ENCODE results near the gene CD200R1L. TPM values are rescaled to one million over a fixed set of nuclear protein-coding genes. Genes with fewer than 3 reads are reported as not detected.
"Not testable (repeated sequence)": the region's sequence is repeated elsewhere in the genome, so short reads cannot be mapped to it uniquely, and the experiment has no call there.

Gene CD200R1L
- total RNA-seq, 4 donors from 2014 or later = not detected

DNA sequence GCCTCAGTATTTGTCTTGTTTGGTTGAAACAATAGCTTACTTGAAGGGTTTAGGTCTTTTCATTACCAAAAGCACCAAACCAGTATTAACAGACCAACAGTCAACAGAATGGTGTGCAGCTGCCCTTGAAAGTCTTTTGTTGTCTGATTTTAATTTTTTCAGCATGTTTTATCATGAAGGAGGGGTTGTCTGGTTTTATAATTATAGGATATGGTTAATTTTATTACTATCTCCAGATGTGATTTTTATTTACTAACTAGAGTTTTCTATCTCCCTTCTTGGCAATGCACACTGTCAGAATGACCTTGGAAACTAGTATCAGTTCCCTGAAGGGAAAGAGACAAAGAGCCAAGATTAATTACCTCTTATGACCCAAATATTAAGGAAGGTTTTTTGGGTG is 9.2 kb upstream of the CD200R1L start:
- Histone ChIP-seq H3K27ac (no peak overlapping the region), H3K9me3 (peaks cover 0 to 19% (median 0%) of the 10 kb centered on the region in 3 donors), H3K36me3 (no peaks in the 10 kb centered on the region), H3K4me3 (no peak overlapping the region), H3K27me3 (no peaks in the 10 kb centered on the region), H3K4me1 (no peaks in the 10 kb centered on the region)
- intact Hi-C loops (cut with DNase I) = no loop called here
- DNase-seq = no peak
- TF ChIP-seq POLR2A (IDR thresholded peaks at IDR 0.05) = no peak
- TF ChIP-seq, protein P1, sequence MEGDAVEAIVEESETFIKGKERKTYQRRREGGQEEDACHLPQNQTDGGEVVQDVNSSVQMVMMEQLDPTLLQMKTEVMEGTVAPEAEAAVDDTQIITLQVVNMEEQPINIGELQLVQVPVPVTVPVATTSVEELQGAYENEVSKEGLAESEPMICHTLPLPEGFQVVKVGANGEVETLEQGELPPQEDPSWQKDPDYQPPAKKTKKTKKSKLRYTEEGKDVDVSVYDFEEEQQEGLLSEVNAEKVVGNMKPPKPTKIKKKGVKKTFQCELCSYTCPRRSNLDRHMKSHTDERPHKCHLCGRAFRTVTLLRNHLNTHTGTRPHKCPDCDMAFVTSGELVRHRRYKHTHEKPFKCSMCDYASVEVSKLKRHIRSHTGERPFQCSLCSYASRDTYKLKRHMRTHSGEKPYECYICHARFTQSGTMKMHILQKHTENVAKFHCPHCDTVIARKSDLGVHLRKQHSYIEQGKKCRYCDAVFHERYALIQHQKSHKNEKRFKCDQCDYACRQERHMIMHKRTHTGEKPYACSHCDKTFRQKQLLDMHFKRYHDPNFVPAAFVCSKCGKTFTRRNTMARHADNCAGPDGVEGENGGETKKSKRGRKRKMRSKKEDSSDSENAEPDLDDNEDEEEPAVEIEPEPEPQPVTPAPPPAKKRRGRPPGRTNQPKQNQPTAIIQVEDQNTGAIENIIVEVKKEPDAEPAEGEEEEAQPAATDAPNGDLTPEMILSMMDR (IDR thresholded peaks at IDR 0.05) = no peak

DNA sequence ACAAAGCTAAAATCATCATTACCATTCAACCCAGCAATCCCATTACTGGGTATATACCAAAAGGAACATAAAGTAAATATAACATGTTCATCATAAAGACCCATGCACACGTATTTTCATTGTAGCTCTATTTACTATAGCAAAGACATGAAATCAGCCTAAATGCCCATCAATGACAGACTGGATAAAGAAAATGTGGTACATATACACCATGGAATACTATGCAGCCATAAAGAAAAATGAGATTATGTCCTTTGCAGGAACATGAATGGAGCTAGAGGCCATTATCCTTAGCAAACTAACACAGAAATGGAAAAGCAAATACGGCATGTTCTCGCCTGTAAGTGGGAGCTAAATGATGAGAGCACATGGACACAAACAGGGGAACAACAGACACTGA is 8.4 kb upstream of the CD200R1L start:
- H3K27ac ChIP-seq; H3K4me1 ChIP-seq; intact Hi-C loops (cut with DNase I); H3K27me3 ChIP-seq; H3K36me3 ChIP-seq; H3K4me3 ChIP-seq; DNase-seq: not testable (repeated sequence)
- WGBS, 2 donors = 58 to 82% methylated on average over 3 of the region's 3 CpGs
- peaks cover 0 to 19% (median 0%) of the 10 kb centered on the region in 3 donors for H3K9me3 ChIP-seq

DNA sequence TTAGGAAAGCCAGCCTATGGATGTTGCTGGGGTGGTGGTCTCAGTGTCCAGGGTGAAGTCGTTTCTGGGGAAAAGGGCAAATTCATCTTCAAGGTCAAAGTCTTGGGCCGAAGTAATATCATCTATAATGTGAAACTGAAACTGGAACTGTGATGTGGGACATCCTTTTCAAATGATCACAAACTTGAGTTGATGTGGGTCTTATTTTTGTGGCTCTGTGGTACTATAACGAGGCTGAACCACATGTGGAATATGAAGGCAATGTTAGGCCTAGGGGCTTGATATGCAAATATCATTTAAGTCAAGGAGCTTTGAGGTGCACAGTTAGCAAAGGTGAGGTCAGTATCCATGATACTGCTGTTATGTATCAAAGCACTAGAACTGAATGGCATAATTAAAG is 1.5 kb upstream of the CD200R1L start:
- Histone ChIP-seq H3K27me3 (no peaks in the 10 kb centered on the region), H3K36me3 (no peaks in the 10 kb centered on the region), H3K4me3 (no peak overlapping the region), H3K9me3 (peaks cover 0 to 6% (median 0%) of the 10 kb centered on the region in 3 donors), H3K4me1 (no peaks in the 10 kb centered on the region), H3K27ac (no peak overlapping the region)
- no peak for TF ChIP-seq POLR2A (IDR thresholded peaks at IDR 0.05)
- TF ChIP-seq, protein P1 (IDR thresholded peaks at IDR 0.05) = no peak
- intact Hi-C loops (cut with DNase I) = no loop called here
- DNase-seq = no peak
- 37 to 59% methylated on average over 3 of the region's 3 CpGs for WGBS, 2 donors

DNA sequence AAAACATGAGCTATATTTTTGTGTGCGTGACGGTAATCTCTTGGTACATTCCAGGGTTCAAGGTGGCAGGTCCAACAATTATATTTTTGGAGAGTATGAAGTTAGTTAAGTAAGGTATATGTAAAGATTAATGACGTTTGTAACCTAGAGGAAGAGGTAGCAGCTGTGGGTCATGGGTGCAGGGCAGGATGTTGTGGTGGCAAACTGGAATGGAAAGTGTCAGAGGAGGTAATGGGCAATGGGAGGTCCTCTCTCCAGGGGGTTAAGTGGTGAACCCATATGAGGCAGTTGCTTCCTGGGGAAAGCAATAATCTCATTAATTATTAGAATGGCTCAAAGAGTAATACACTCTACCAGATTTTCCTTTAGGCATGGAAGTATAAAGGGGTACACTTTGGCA is 1.0 kb upstream of the CD200R1L start:
- H3K27me3 ChIP-seq = no peaks in the 10 kb centered on the region
- no peaks in the 10 kb centered on the region for H3K4me1 ChIP-seq
- TF ChIP-seq POLR2A (IDR thresholded peaks at IDR 0.05) = no peak
- TF ChIP-seq, protein P1 (IDR thresholded peaks at IDR 0.05) = no peak
- intact Hi-C loops (cut with DNase I) = no loop called here
- no peak overlapping the region for H3K4me3 ChIP-seq
- no peak overlapping the region for H3K27ac ChIP-seq
- peaks cover 0 to 8% (median 0%) of the 10 kb centered on the region in 3 donors for H3K9me3 ChIP-seq
- no peak for DNase-seq
- H3K36me3 ChIP-seq = no peaks in the 10 kb centered on the region
- WGBS, 2 donors = 70 to 79% methylated on average over 3 of the region's 3 CpGs

DNA sequence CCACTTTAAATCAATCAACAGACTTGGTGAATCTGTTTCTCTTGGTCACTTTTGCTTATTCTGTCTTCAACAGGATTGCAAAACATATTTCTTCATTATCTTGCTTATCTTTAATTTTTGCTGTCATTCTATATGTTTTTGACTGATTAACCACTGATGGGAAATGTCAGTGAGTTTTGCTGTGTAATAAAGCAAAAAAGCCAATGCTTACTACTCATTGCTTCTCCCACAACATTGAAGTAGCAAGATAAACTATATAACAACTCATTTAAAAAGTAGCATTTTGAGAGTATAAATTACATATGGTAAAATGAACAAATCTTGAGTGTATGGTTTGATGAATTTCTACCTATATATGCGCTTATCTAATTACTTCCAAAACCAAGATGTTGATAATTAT is 892 bp downstream of the CD200R1L start:
- Histone ChIP-seq H3K36me3 (no peaks in the 10 kb centered on the region), H3K27ac (no peak overlapping the region), H3K4me3 (no peak overlapping the region), H3K9me3 (peaks cover 0 to 5% (median 0%) of the 10 kb centered on the region in 3 donors), H3K27me3 (no peaks in the 10 kb centered on the region), H3K4me1 (no peaks in the 10 kb centered on the region)
- intact Hi-C loops (cut with DNase I) = no loop called here
- 89 to 90% methylated on average over 1 of the region's 1 CpG for WGBS, 2 donors
- no peak for TF ChIP-seq POLR2A (IDR thresholded peaks at IDR 0.05)
- TF ChIP-seq, protein P1 (IDR thresholded peaks at IDR 0.05) = no peak
- DNase-seq = no peak

DNA sequence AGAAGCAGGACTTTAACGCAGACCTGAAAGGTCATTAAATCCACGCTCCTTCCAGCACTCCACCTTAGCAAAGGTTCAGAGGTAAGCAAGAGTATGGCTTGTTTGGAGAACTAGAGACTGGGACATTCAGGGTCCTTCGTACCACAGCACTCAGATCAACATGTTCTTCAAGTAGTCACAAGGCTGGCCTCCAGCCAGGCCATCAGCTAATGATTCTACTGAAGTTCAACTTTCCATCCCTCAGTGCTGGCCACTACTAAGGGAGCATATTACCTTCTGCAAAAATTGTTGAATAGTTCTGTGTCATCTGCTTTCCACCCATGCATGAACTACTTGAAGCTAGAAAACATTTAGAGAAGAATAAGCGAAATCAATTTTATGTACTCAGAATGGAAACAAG is 17.6 kb downstream of the CD200R1L start:
- no peak for TF ChIP-seq POLR2A (IDR thresholded peaks at IDR 0.05)
- TF ChIP-seq, protein P1 (IDR thresholded peaks at IDR 0.05) = no peak
- no peak overlapping the region for H3K4me3 ChIP-seq
- H3K27ac ChIP-seq = no peak overlapping the region
- H3K4me1 ChIP-seq = no peaks in the 10 kb centered on the region
- no peaks in the 10 kb centered on the region for H3K27me3 ChIP-seq
- intact Hi-C loops (cut with DNase I) = loop anchor here (10.0 kb wide), 1 partner anchor 244 kb away; no protein-coding TSS in a partner anchor
- no peak for DNase-seq
- no peaks in the 10 kb centered on the region for H3K9me3 ChIP-seq
- 82 to 88% methylated on average over 4 of the region's 4 CpGs for WGBS, 2 donors
- no peaks in the 10 kb centered on the region for H3K36me3 ChIP-seq
